SK-N-SH (cell line): ENCODE data around the gene DRD2. TPM values are rescaled to one million over a fixed set of nuclear protein-coding genes. Genes with fewer than 3 reads are reported as not detected.

Experiments used
- CTCF ChIA-PET: fragments of 300-600, 350-600 bp; formaldehyde crosslinking; extraction: SDS; loops from one replicate; lab custom pipeline; 2021; lab: Yijun Ruan, JAX
- POLR2A ChIA-PET: fragments of 350-600 bp; sonication (Branson Sonifier 250); formaldehyde crosslinking; extraction: SDS; loops from one replicate; lab custom pipeline; 2020; ENCODE audit warnings: antibody characterized with exemption, inconsistent platforms; lab: Yijun Ruan, JAX
- DNase-seq: peaks from one replicate; pipeline ENCODE4 v3.0.0; 2012
- H2AFZ ChIP-seq: fragments of 200-600 bp; sonication (generic); 2 replicates; pipeline ENCODE4 v1.8.1; 2016; ENCODE audit warnings: antibody characterized with exemption, mild to moderate bottlenecking, low read depth
- H3F3A ChIP-seq: fragments of 200-600 bp; sonication (generic); replicated peaks from 2 replicates; pipeline ENCODE3; 2016; ENCODE audit warnings: antibody characterized with exemption, mild to moderate bottlenecking; ENCODE audit not compliant: insufficient read depth
- H3K27ac ChIP-seq, 2 experiments: fragments of 200-500 bp in 1 of 2; fragments of 200-600 bp in 1 of 2; sonication (Bioruptor generic) in 1 of 2; sonication (generic), shearing (Covaris generic) in 1 of 2; 2 replicates each; pipeline versions ENCODE4 v1.5.1 to v1.6.1; 2014 to 2016; ENCODE audit warnings: low read depth in 2 of 2, inconsistent platforms in 1 of 2, low read length in 1 of 2, mild to moderate bottlenecking in 1 of 2, mixed read lengths in 1 of 2
- H3K27me3 ChIP-seq: fragments of 200-600 bp; sonication (generic), shearing (Covaris generic); 2 replicates; pipeline ENCODE4 v1.6.1; 2016; ENCODE audit warnings: mixed run types; ENCODE audit not compliant: insufficient read depth
- H3K36me3 ChIP-seq, 2 experiments: fragments of 200-500 bp in 1 of 2; fragments of 200-600 bp in 1 of 2; sonication (Bioruptor generic) in 1 of 2; sonication (generic) in 1 of 2; replicated peaks in 1 of 2; 2 replicates each; pipeline versions ENCODE3 to v1.5.1; 2014 to 2016; ENCODE audit warnings: low read length in 1 of 2, mild to moderate bottlenecking in 1 of 2; ENCODE audit not compliant: insufficient read depth in 2 of 2, control insufficient read depth in 1 of 2
- H3K4me1 ChIP-seq, 2 experiments: fragments of 200-500 bp in 1 of 2; fragments of 200-600 bp in 1 of 2; sonication (Bioruptor generic) in 1 of 2; sonication (generic), shearing (Covaris generic) in 1 of 2; 2 replicates each; pipeline versions ENCODE4 v1.5.1 to v1.6.1; 2014 to 2016; ENCODE audit warnings: low read depth in 1 of 2, low read length in 1 of 2, mixed run types in 1 of 2; ENCODE audit not compliant: insufficient read depth in 2 of 2, control insufficient read depth in 1 of 2
- H3K4me2 ChIP-seq: fragments of 200-600 bp; sonication (generic), shearing (Covaris generic); 2 replicates; pipeline ENCODE4 v1.6.1; 2017; ENCODE audit warnings: mixed run types
- H3K4me3 ChIP-seq, 2 experiments: fragments of 200-500 bp in 1 of 2; fragments of 200-600 bp in 1 of 2; sonication (Bioruptor generic) in 1 of 2; sonication (generic), shearing (Covaris generic) in 1 of 2; 2 replicates each; pipeline versions ENCODE4 v1.5.1 to v1.8.1; 2014 to 2016; ENCODE audit warnings: low read depth in 2 of 2, inconsistent platforms in 1 of 2, low read length in 1 of 2, mild to moderate bottlenecking in 1 of 2, mixed read lengths in 1 of 2, moderate library complexity in 1 of 2
- H3K79me2 ChIP-seq: fragments of 200-600 bp; sonication (generic); 2 replicates; pipeline ENCODE4 v1.8.1; 2017; ENCODE audit warnings: mild to moderate bottlenecking; ENCODE audit not compliant: insufficient read depth
- H3K9ac ChIP-seq: fragments of 200-600 bp; sonication (generic); 2 replicates; pipeline ENCODE4 v1.6.1; 2017; ENCODE audit warnings: mixed run types
- H3K9me2 ChIP-seq: fragments of 200-600 bp; sonication (generic); 2 replicates; pipeline ENCODE4 v1.6.1; 2017; ENCODE audit warnings: mixed run types
- H3K9me3 ChIP-seq: fragments of 200-600 bp; sonication (generic); 2 replicates; pipeline ENCODE4 v1.6.1; 2017; ENCODE audit warnings: mixed run types, mild to moderate bottlenecking, moderate library complexity
- H4K20me1 ChIP-seq: fragments of 200-600 bp; sonication (generic); 2 replicates; pipeline ENCODE4 v1.6.1; 2017; ENCODE audit warnings: mild to moderate bottlenecking, mixed run types; ENCODE audit not compliant: insufficient read depth
- FOSL2 ChIP-seq: IDR thresholded peaks from 2 replicates; pipeline ENCODE4 v1.4.0; 2012; ENCODE audit warnings: low read depth, mild to moderate bottlenecking, moderate library complexity, borderline replicate concordance
- GATA2 ChIP-seq: sonication (generic); formaldehyde crosslinking; IDR thresholded peaks from 2 replicates; pipeline ENCODE4 v1.5.0; 2020; ENCODE audit warnings: mild to moderate bottlenecking, missing genetic modification reagents
- MEF2A ChIP-seq: IDR thresholded peaks from 2 replicates; pipeline ENCODE4 v1.4.0; 2012; ENCODE audit warnings: low read depth, borderline replicate concordance
- NRF1 ChIP-seq: IDR thresholded peaks from 2 replicates; pipeline ENCODE4 v1.6.1; 2012; ENCODE audit warnings: low read depth, mild to moderate bottlenecking, low read length
- POLR2AphosphoS5 ChIP-seq: IDR thresholded peaks from 2 replicates; pipeline ENCODE4 v1.6.1; 2012; ENCODE audit warnings: low read depth, low read length
- RFX5 ChIP-seq: IDR thresholded peaks from 2 replicates; pipeline ENCODE4 v1.6.1; 2012; ENCODE audit warnings: mild to moderate bottlenecking, improper control_type of control experiment, low read length
- RXRA ChIP-seq: IDR thresholded peaks from 2 replicates; pipeline ENCODE4 v1.4.0; 2012; ENCODE audit warnings: low read depth, mild to moderate bottlenecking, borderline replicate concordance
- SIN3A ChIP-seq: IDR thresholded peaks from 2 replicates; pipeline ENCODE4 v1.6.1; 2012; ENCODE audit warnings: low read depth, mild to moderate bottlenecking, low read length, moderate library complexity, borderline replicate concordance
- SMC3 ChIP-seq: IDR thresholded peaks from 2 replicates; pipeline ENCODE4 v1.6.1; 2012; ENCODE audit warnings: low read depth, low read length, improper control_type of control experiment
- TAF1 ChIP-seq: IDR thresholded peaks from 2 replicates; pipeline ENCODE4 v1.6.1; 2012; ENCODE audit warnings: low read depth, mild to moderate bottlenecking, low read length, moderate library complexity, borderline replicate concordance
- TCF12 ChIP-seq: IDR thresholded peaks from 2 replicates; pipeline ENCODE4 v1.4.0; 2012
- YY1 ChIP-seq: IDR thresholded peaks from 2 replicates; pipeline ENCODE4 v1.4.0; 2012; ENCODE audit warnings: low read depth, mild to moderate bottlenecking
- WGBS: methylation state at CpG from one replicate; pipeline ENCODE4 v1.1.6; 2017; ENCODE audit warnings: low lambda C conversion rate; 5-methylcytosine and 5-hydroxymethylcytosine counted together
- polyA plus RNA-seq, 3 experiments: library from polyadenylated mRNA; depleted of rRNA; stranded (reverse); fragments of >200 nt; gene quantifications; 2 replicates each; pipeline ENCODE4 v1.2.3, GENCODE V29; 2012
- TF ChIP-seq, protein P1 (sequence below): IDR thresholded peaks from 2 replicates; pipeline ENCODE4 v1.4.0; 2012; ENCODE audit warnings: low read depth, borderline replicate concordance
- TF ChIP-seq, protein P2 (sequence below): fragments of 150-350 bp; IDR thresholded peaks from 2 replicates; pipeline ENCODE4 v1.6.1; 2016; ENCODE audit warnings: mild to moderate bottlenecking, low read depth, low read length
- TF ChIP-seq, protein P3 (sequence below): IDR thresholded peaks from 2 replicates; pipeline ENCODE4; 2012
- TF ChIP-seq, protein P4 (sequence below): IDR thresholded peaks from 2 replicates; pipeline ENCODE4 v1.4.0; 2012; ENCODE audit warnings: low read depth

DRD2 gene
- polyA plus RNA-seq, 1 of the 3 experiments (the other 2 are of a cell fraction), result 0.10 TPM

DNA sequence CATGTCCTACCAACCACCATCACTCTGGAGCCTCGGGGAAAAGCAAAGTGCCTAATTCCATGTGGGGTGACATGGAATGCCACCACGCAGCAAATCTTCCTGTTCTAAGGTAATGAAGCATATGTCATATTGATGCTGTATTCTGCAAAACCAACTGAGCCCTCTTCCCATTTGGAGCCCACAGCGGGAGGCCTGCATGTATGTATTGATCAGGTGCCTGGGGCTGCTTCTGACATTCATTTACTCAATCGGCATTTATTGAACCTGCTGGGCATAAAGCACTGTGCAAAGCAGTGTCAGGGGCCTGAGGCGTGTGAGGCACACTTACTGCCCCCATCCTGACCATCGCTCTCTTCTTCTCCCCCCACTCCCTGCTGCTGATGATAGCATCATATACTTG is 48.5 kb downstream of the DRD2 start:
- no peaks in the 10 kb centered on the region for H3F3A ChIP-seq
- H3K9me3 ChIP-seq, result no peaks in the 10 kb centered on the region
- H3K4me3 ChIP-seq, result no peak overlapping the region
- peaks cover 0 to 2% of the 10 kb centered on the region in 2 experiments; a peak in 1 of 4 replicates for H3K4me1 ChIP-seq
- H3K9me2 ChIP-seq, result no peaks in the 10 kb centered on the region
- H2AFZ ChIP-seq, result no peak overlapping the region
- no peaks in the 10 kb centered on the region for H4K20me1 ChIP-seq
- no peaks in the 10 kb centered on the region for H3K27me3 ChIP-seq
- H3K79me2 ChIP-seq, result no peaks in the 10 kb centered on the region
- ChIA-PET POLR2A (no interaction called here), CTCF (no interaction called here)
- no peak for DNase-seq
- WGBS, result 22% methylated on average over 6 of the region's 6 CpGs
- H3K4me2 ChIP-seq, result no peak overlapping the region
- TF ChIP-seq, protein P1, sequence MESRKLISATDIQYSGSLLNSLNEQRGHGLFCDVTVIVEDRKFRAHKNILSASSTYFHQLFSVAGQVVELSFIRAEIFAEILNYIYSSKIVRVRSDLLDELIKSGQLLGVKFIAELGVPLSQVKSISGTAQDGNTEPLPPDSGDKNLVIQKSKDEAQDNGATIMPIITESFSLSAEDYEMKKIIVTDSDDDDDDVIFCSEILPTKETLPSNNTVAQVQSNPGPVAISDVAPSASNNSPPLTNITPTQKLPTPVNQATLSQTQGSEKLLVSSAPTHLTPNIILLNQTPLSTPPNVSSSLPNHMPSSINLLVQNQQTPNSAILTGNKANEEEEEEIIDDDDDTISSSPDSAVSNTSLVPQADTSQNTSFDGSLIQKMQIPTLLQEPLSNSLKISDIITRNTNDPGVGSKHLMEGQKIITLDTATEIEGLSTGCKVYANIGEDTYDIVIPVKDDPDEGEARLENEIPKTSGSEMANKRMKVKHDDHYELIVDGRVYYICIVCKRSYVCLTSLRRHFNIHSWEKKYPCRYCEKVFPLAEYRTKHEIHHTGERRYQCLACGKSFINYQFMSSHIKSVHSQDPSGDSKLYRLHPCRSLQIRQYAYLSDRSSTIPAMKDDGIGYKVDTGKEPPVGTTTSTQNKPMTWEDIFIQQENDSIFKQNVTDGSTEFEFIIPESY, result no peak
- TF ChIP-seq NRF1 (no peak), RXRA (no peak), TAF1 (no peak), POLR2AphosphoS5 (no peak), YY1 (no peak), SMC3 (no peak), SIN3A (no peak), GATA2 (CRISPR knock-in tag) (no peak), RFX5 (no peak), TCF12 (no peak), FOSL2 (no peak), MEF2A (no peak)
- TF ChIP-seq, protein P2, sequence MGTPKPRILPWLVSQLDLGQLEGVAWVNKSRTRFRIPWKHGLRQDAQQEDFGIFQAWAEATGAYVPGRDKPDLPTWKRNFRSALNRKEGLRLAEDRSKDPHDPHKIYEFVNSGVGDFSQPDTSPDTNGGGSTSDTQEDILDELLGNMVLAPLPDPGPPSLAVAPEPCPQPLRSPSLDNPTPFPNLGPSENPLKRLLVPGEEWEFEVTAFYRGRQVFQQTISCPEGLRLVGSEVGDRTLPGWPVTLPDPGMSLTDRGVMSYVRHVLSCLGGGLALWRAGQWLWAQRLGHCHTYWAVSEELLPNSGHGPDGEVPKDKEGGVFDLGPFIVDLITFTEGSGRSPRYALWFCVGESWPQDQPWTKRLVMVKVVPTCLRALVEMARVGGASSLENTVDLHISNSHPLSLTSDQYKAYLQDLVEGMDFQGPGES, result no peak
- TF ChIP-seq, protein P3, sequence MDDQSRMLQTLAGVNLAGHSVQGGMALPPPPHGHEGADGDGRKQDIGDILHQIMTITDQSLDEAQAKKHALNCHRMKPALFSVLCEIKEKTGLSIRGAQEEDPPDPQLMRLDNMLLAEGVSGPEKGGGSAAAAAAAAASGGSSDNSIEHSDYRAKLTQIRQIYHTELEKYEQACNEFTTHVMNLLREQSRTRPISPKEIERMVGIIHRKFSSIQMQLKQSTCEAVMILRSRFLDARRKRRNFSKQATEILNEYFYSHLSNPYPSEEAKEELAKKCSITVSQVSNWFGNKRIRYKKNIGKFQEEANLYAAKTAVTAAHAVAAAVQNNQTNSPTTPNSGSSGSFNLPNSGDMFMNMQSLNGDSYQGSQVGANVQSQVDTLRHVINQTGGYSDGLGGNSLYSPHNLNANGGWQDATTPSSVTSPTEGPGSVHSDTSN, result no peak
- TF ChIP-seq, protein P4, sequence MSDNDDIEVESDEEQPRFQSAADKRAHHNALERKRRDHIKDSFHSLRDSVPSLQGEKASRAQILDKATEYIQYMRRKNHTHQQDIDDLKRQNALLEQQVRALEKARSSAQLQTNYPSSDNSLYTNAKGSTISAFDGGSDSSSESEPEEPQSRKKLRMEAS, result no peak
- H3K9ac ChIP-seq, result no peak overlapping the region
- H3K27ac ChIP-seq, result no peak overlapping the region
- H3K36me3 ChIP-seq, result no peaks in the 10 kb centered on the region
